ENCODE results near the gene LAMA2.

The LAMA2 gene

GRCh38 chr6:129523816-129524215, 640.9 kb downstream of the LAMA2 start:
- in situ Hi-C loops (cut with HindIII; ENCODE audit: low sequenced_read_pairs), result no loop called here
- no peak for DNase-seq (ENCODE audit: low read depth, low spot score)
- H3K4me3 ChIP-seq (ENCODE audit: low read depth, low read length), result no peak overlapping the region
- no peak for TF ChIP-seq CTCF (IDR thresholded peaks at IDR 0.05; ENCODE audit: low read depth, low read length)

- peak; percentile 48 for DNase-seq (ENCODE audit: low read depth, low spot score)
- no peak for TF ChIP-seq CTCF (IDR thresholded peaks at IDR 0.05; ENCODE audit: low read depth, low read length)
- in situ Hi-C loops (cut with HindIII; ENCODE audit: low sequenced_read_pairs), result no loop called here
- no peak overlapping the region for H3K4me3 ChIP-seq (ENCODE audit: low read depth, low read length)
Measured at GRCh38 chr6:129525055-129525454, 642.1 kb downstream of the LAMA2 start.

GRCh38 chr6:129534926-129535325, 652.0 kb downstream of the LAMA2 start:
- in situ Hi-C loops (cut with HindIII; ENCODE audit: low sequenced_read_pairs), result no loop called here
- H3K4me3 ChIP-seq (ENCODE audit: low read depth, low read length), result no peak overlapping the region
- TF ChIP-seq CTCF (IDR thresholded peaks at IDR 0.05; ENCODE audit: low read depth, low read length), result no peak
- DNase-seq (ENCODE audit: low read depth, low spot score), result no peak

- in situ Hi-C loops (cut with HindIII; ENCODE audit: low sequenced_read_pairs), result no loop called here
- H3K4me3 ChIP-seq (ENCODE audit: low read depth, low read length), result no peak overlapping the region
- no peak for TF ChIP-seq CTCF (IDR thresholded peaks at IDR 0.05; ENCODE audit: low read depth, low read length)
- DNase-seq (ENCODE audit: low read depth, low spot score), result no peak
Measured at GRCh38 chr6:129536271-129536670, 653.3 kb downstream of the LAMA2 start.

- TF ChIP-seq CTCF (IDR thresholded peaks at IDR 0.05; ENCODE audit: low read depth, low read length), result no peak
- in situ Hi-C loops (cut with HindIII; ENCODE audit: low sequenced_read_pairs), result no loop called here
- no peak overlapping the region for H3K4me3 ChIP-seq (ENCODE audit: low read depth, low read length)
- no peak for DNase-seq (ENCODE audit: low read depth, low spot score)
Measured at GRCh38 chr6:129539032-129539431, 656.1 kb downstream of the LAMA2 start.

GRCh38 chr6:129542705-129543104, 659.8 kb downstream of the LAMA2 start:
- H3K4me3 ChIP-seq (ENCODE audit: low read depth, low read length), result no peak overlapping the region
- TF ChIP-seq CTCF (IDR thresholded peaks at IDR 0.05; ENCODE audit: low read depth, low read length), result no peak
- in situ Hi-C loops (cut with HindIII; ENCODE audit: low sequenced_read_pairs), result no loop called here
- DNase-seq (ENCODE audit: low read depth, low spot score), result no peak

GRCh38 chr6:129543981-129544380, 661.0 kb downstream of the LAMA2 start:
- DNase-seq (ENCODE audit: low read depth, low spot score), result peak; percentile 13
- H3K4me3 ChIP-seq (ENCODE audit: low read depth, low read length), result no peak overlapping the region
- TF ChIP-seq CTCF (IDR thresholded peaks at IDR 0.05; ENCODE audit: low read depth, low read length), result no peak
- in situ Hi-C loops (cut with HindIII; ENCODE audit: low sequenced_read_pairs), result no loop called here
